IMR-90 (cell line): ENCODE measurements around the gene ZFP92. TPM values are rescaled to one million over a fixed set of nuclear protein-coding genes. Genes with fewer than 3 reads are reported as not detected.

ENCODE experiments used
- ATAC-seq: fragments of 200-7000 bp; cut with Tn5 transposase; 2 replicates; pipeline ENCODE4 v1.9.1; 2020; ENCODE audit warnings: low read depth, mild to moderate bottlenecking, moderate library complexity
- BruUV-seq: library from RNA; stranded (reverse); fragments of 400-500 nt; replicated peaks from 2 replicates; lab custom pipeline; 2021; lab: Mats Ljungman, UMichigan
- CTCF ChIA-PET: fragments of 300-600 bp; formaldehyde crosslinking; extraction: SDS; loops from one replicate; lab custom pipeline; 2021; ENCODE audit warnings: antibody characterized with exemption; lab: Yijun Ruan, JAX
- POLR2A ChIA-PET: fragments of 300-600 bp; sonication (Branson Sonifier 250); formaldehyde crosslinking; loops from one replicate; lab custom pipeline; 2022; ENCODE audit warnings: antibody characterized with exemption; ENCODE audit not compliant: unreplicated experiment; lab: Charles Lee
- DNase-seq: peaks from one replicate; pipeline ENCODE4 v3.0.0; 2013
- H2AFZ ChIP-seq: replicated peaks from 2 replicates; pipeline ENCODE3; 2013; ENCODE audit warnings: low read length, mild to moderate bottlenecking; ENCODE audit not compliant: poor library complexity
- H2AK5ac ChIP-seq: 2 replicates; pipeline ENCODE4 v1.6.1; 2013; ENCODE audit warnings: low read depth, low read length, inconsistent platforms
- H2AK9ac ChIP-seq: replicated peaks from 2 replicates; pipeline ENCODE3; 2013; ENCODE audit warnings: mild to moderate bottlenecking, low read depth, low read length, moderate library complexity; ENCODE audit not compliant: poor library complexity
- H2BK120ac ChIP-seq: 2 replicates; pipeline ENCODE4 v1.6.1; 2013; ENCODE audit warnings: low read depth, low read length, inconsistent platforms
- H2BK15ac ChIP-seq: 3 replicates; pipeline ENCODE4 v1.6.1; 2013; ENCODE audit warnings: low read depth, low read length, inconsistent platforms
- H2BK20ac ChIP-seq: 2 replicates; pipeline ENCODE4 v1.6.1; 2013; ENCODE audit warnings: low read depth, mild to moderate bottlenecking, inconsistent platforms, low read length, moderate library complexity
- H2BK5ac ChIP-seq: 2 replicates; pipeline ENCODE4 v1.6.1; 2013; ENCODE audit warnings: mild to moderate bottlenecking, low read depth, low read length, inconsistent platforms; ENCODE audit not compliant: poor library complexity, severe bottlenecking
- H3K14ac ChIP-seq: replicated peaks from 2 replicates; pipeline ENCODE4 v1.6.1; 2013; ENCODE audit warnings: low read depth, low read length, inconsistent platforms
- H3K18ac ChIP-seq: 2 replicates; pipeline ENCODE4 v1.6.1; 2013; ENCODE audit warnings: low read depth, low read length, control low read depth
- H3K23ac ChIP-seq: 2 replicates; pipeline ENCODE4 v1.6.1; 2013; ENCODE audit warnings: low read depth, low read length, inconsistent platforms
- H3K27ac ChIP-seq: 2 replicates; pipeline ENCODE4 v1.5.1; 2013; ENCODE audit warnings: mild to moderate bottlenecking, control low read depth, low read length; ENCODE audit not compliant: insufficient read depth
- H3K27me3 ChIP-seq: 2 replicates; pipeline ENCODE4 v1.6.1; 2013; ENCODE audit warnings: low read length; ENCODE audit not compliant: control insufficient read depth, insufficient read depth
- H3K36me3 ChIP-seq: 2 replicates; pipeline ENCODE4 v1.6.1; 2013; ENCODE audit warnings: low read length, mixed read lengths; ENCODE audit not compliant: control insufficient read depth, insufficient read depth
- H3K4ac ChIP-seq: 2 replicates; pipeline ENCODE4 v1.6.1; 2013; ENCODE audit warnings: low read depth, low read length, inconsistent platforms
- H3K4me1 ChIP-seq: 2 replicates; pipeline ENCODE4 v1.6.1; 2013; ENCODE audit warnings: low read length, mixed read lengths; ENCODE audit not compliant: control insufficient read depth, insufficient read depth
- H3K4me2 ChIP-seq: 2 replicates; pipeline ENCODE4 v1.6.1; 2013; ENCODE audit warnings: low read depth, mild to moderate bottlenecking, control low read depth, low read length, moderate library complexity
- H3K4me3 ChIP-seq: 2 replicates; pipeline ENCODE4 v1.5.1; 2013; ENCODE audit warnings: low read depth, mild to moderate bottlenecking, control low read depth, low read length, moderate library complexity; ENCODE audit not compliant: insufficient read depth
- H3K56ac ChIP-seq: 2 replicates; pipeline ENCODE4 v1.6.1; 2013; ENCODE audit warnings: low read length, inconsistent platforms; ENCODE audit not compliant: insufficient read depth; ENCODE audit errors: extremely low read depth
- H3K79me1 ChIP-seq, 2 experiments: 2 replicates each; pipeline ENCODE4 v1.6.1; 2013; ENCODE audit warnings: low read length in 2 of 2, inconsistent platforms in 1 of 2, low read depth in 1 of 2
- H3K9ac ChIP-seq: 2 replicates; pipeline ENCODE4 v1.6.1; 2013; ENCODE audit warnings: low read depth, low read length, control low read depth
- H3K9me1 ChIP-seq: 2 replicates; pipeline ENCODE4 v1.6.1; 2013; ENCODE audit warnings: low read length, inconsistent platforms; ENCODE audit not compliant: insufficient read depth
- H3K9me3 ChIP-seq: 2 replicates; pipeline ENCODE4 v1.6.1; 2013; ENCODE audit warnings: low read length; ENCODE audit not compliant: control insufficient read depth, insufficient read depth
- H4K20me1 ChIP-seq: 2 replicates; pipeline ENCODE4 v1.6.1; 2013; ENCODE audit warnings: low read length, inconsistent platforms; ENCODE audit not compliant: insufficient read depth
- H4K5ac ChIP-seq: 2 replicates; pipeline ENCODE4 v1.6.1; 2013; ENCODE audit warnings: mild to moderate bottlenecking, low read depth, low read length, control low read depth
- H4K8ac ChIP-seq, 2 experiments: 2 replicates each; pipeline ENCODE4 v1.6.1; 2013; ENCODE audit warnings: low read depth in 2 of 2, low read length in 2 of 2, control low read depth in 1 of 2, inconsistent platforms in 1 of 2
- H4K91ac ChIP-seq: 2 replicates; pipeline ENCODE4 v1.6.1; 2013; ENCODE audit warnings: low read depth, low read length, inconsistent platforms; ENCODE audit not compliant: insufficient read depth
- BHLHE40 ChIP-seq: fragments of 150-350 bp; IDR thresholded peaks from 2 replicates; pipeline ENCODE4 v1.6.1; 2016; ENCODE audit warnings: mild to moderate bottlenecking, low read depth, low read length
- CEBPB ChIP-seq: IDR thresholded peaks from 2 replicates; pipeline ENCODE4 v1.6.1; 2012; ENCODE audit warnings: low read depth, low read length, improper control_type of control experiment
- CHD1 ChIP-seq: IDR thresholded peaks from 2 replicates; pipeline ENCODE4 v1.6.1; 2012; ENCODE audit warnings: low read depth, low read length, improper control_type of control experiment
- CTCF ChIP-seq: conservative IDR thresholded peaks from 2 replicates; pipeline ENCODE4 v1.5.1; 2012; ENCODE audit warnings: mild to moderate bottlenecking, low read depth, low read length, improper control_type of control experiment
- FOS ChIP-seq: fragments of 150-350 bp; IDR thresholded peaks from 2 replicates; pipeline ENCODE4 v1.6.1; 2016; ENCODE audit warnings: low read depth, low read length
- MAFK ChIP-seq: IDR thresholded peaks from 2 replicates; pipeline ENCODE4 v1.6.1; 2012; ENCODE audit warnings: low read depth, low read length, improper control_type of control experiment
- MAZ ChIP-seq: IDR thresholded peaks from 2 replicates; pipeline ENCODE4 v1.6.1; 2012; ENCODE audit warnings: low read depth, mild to moderate bottlenecking, low read length, improper control_type of control experiment, moderate library complexity, borderline replicate concordance
- MXI1 ChIP-seq: IDR thresholded peaks from 2 replicates; pipeline ENCODE4 v1.6.1; 2012; ENCODE audit warnings: low read depth, mild to moderate bottlenecking, low read length, moderate library complexity, borderline replicate concordance
- NFE2L2 ChIP-seq: fragments of 150-350 bp; IDR thresholded peaks from 2 replicates; pipeline ENCODE4 v1.6.1; 2016; ENCODE audit warnings: low read depth, mild to moderate bottlenecking, low read length
- POLR2A ChIP-seq: IDR thresholded peaks from 2 replicates; pipeline ENCODE4 v1.6.1; 2012; ENCODE audit warnings: mild to moderate bottlenecking, low read depth, low read length
- RAD21 ChIP-seq: IDR thresholded peaks from 2 replicates; pipeline ENCODE4 v1.6.1; 2012; ENCODE audit warnings: low read length, improper control_type of control experiment
- RCOR1 ChIP-seq: IDR thresholded peaks from 2 replicates; pipeline ENCODE4 v1.6.1; 2012; ENCODE audit warnings: mild to moderate bottlenecking, low read length, improper control_type of control experiment; ENCODE audit not compliant: insufficient replicate concordance
- RFX5 ChIP-seq: IDR thresholded peaks from 2 replicates; pipeline ENCODE4 v1.8.0; 2012; ENCODE audit warnings: low read depth, mild to moderate bottlenecking, low read length, moderate library complexity
- WGBS, 2 experiments: methylation state at CpG; one replicate each; pipeline versions ENCODE4 v1.1.5 to v1.1.7; 2013; ENCODE audit warnings: missing lambda C conversion rate in 2 of 2; ENCODE audit not compliant: insufficient read length in 1 of 2; ENCODE audit errors: extremely low coverage in 2 of 2; 5-methylcytosine and 5-hydroxymethylcytosine counted together
- dilution Hi-C: fragments of 300-500 bp; cut with HindIII; formaldehyde crosslinking; loops from one replicate; pipeline ENCODE4 v1.14.3; 2018; ENCODE audit warnings: low sequenced_read_pairs; ENCODE audit not compliant: unreplicated experiment
- in situ Hi-C: fragments of 300-500 bp; cut with MboI; formaldehyde crosslinking; loops from 3 replicates; pipeline ENCODE4 v1.14.3; 2019; ENCODE audit warnings: low sequenced_read_pairs, inconsistent platforms, mixed read lengths
- intact Hi-C: fragments of 100-400 bp; cut with micrococcal nuclease; formaldehyde crosslinking; loops from 2 replicates; pipeline ENCODE4 v1.10.0; 2022
- polyA plus RNA-seq, 3 experiments: library from polyadenylated mRNA; depleted of rRNA; stranded (reverse); fragments of >200 nt; gene quantifications; 2 replicates each; pipeline ENCODE4 v1.2.3, GENCODE V29; 2012; ENCODE audit warnings: low replicate concordance in 1 of 3
- total RNA-seq: library from RNA; depleted of rRNA; stranded (reverse); fragments of >200 nt; gene quantifications from 2 replicates; pipeline ENCODE4 v1.2.3, GENCODE V29; 2012
- TF ChIP-seq, protein P1 (sequence below): fragments of 150-350 bp; IDR thresholded peaks from 2 replicates; pipeline ENCODE4 v1.6.1; 2017; ENCODE audit warnings: mild to moderate bottlenecking, antibody characterized with exemption, low read length, low read depth

The ZFP92 gene
- total and polyA plus RNA-seq, 2 of the 4 experiments (the other 2 are of a cell fraction), result under 0.01 to 0.03 TPM

DNA sequence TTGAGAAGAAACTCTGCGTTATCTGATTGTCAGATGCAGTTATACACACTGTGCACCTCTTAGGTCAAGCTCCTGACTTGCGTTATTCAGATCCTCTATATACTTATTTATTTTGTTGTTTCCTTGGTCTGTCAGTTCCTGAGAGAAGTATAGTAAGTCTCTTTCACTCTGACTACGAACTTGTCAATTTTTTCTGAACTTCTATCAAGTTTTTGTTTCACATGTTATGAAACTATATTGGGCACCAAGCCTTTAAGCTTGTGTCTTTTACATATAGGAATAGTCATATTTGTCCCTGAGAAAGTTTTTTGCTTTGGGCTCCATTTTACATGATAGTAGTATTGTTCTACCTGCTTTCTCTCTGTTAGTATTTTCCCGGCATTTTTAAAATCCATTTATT lies 45.6 kb upstream of the ZFP92 start:
- WGBS, 2 experiments, result no CpG with 5 or more reads among the region's 4 CpGs
- Histone ChIP-seq H3K23ac (no peak overlapping the region), H3K14ac (no peak overlapping the region), H4K8ac (no peak overlapping the region), H3K27me3 (peaks cover 3% of the 10 kb centered on the region; the same call in 1 of the 2 replicates), H3K79me1 (no peaks in the 10 kb centered on the region), H3K4me1 (no peaks in the 10 kb centered on the region), H2BK5ac (no peak overlapping the region), H3K9ac (no peak overlapping the region), H3K36me3 (no peaks in the 10 kb centered on the region), H2AK5ac (no peak overlapping the region), H2BK20ac (no peak overlapping the region), H2AFZ (no peak overlapping the region), H4K20me1 (no peaks in the 10 kb centered on the region), H3K27ac (no peak overlapping the region), H3K56ac (no peak overlapping the region), H3K9me3 (no peaks in the 10 kb centered on the region), H2AK9ac (no peak overlapping the region), H2BK15ac (no peak overlapping the region), H2BK120ac (no peak overlapping the region), H4K5ac (no peak overlapping the region), H3K4me2 (no peak overlapping the region), H3K4ac (no peak overlapping the region), H3K9me1 (no peaks in the 10 kb centered on the region), H4K91ac (no peak overlapping the region), H3K18ac (no peak overlapping the region), H3K4me3 (no peak overlapping the region)
- DNase-seq, result no peak
- dilution Hi-C loops (no loop called here), intact Hi-C loops (no loop called here), in situ Hi-C loops (no loop called here)
- BruUV-seq, result no TSS peak
- ChIA-PET POLR2A (no interaction called here), CTCF (no interaction called here)
- TF ChIP-seq MXI1, result no peak
- TF ChIP-seq, protein P1, sequence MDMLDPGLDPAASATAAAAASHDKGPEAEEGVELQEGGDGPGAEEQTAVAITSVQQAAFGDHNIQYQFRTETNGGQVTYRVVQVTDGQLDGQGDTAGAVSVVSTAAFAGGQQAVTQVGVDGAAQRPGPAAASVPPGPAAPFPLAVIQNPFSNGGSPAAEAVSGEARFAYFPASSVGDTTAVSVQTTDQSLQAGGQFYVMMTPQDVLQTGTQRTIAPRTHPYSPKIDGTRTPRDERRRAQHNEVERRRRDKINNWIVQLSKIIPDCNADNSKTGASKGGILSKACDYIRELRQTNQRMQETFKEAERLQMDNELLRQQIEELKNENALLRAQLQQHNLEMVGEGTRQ, result no peak
- TF ChIP-seq NFE2L2, result no peak
- TF ChIP-seq MAZ, result no peak
- no peak for TF ChIP-seq RAD21
- TF ChIP-seq RCOR1, result no peak
- no peak for TF ChIP-seq FOS
- TF ChIP-seq CHD1, result no peak
- no peak for TF ChIP-seq POLR2A
- TF ChIP-seq CTCF, result no peak
- no peak for TF ChIP-seq MAFK
- no peak for TF ChIP-seq CEBPB
- no peak for TF ChIP-seq BHLHE40
- no peak for TF ChIP-seq RFX5
- no peak for ATAC-seq
